GM18519 (cell line): ENCODE results near the gene CCR8.
"Not testable (repeated sequence)": the region's sequence is repeated elsewhere in the genome, so short reads cannot be mapped to it uniquely, and the experiment has no call there.

ENCODE experiments used
- ATAC-seq: cut with Tn5 transposase; IDR thresholded peaks from one replicate; pipeline ENCODE4 v1.9.1; 2021; ENCODE audit warnings: mild to moderate bottlenecking, moderate library complexity; ENCODE audit not compliant: unreplicated experiment, low FRiP score

Gene CCR8

GRCh38 chr3:39346785-39347585 lies 17.5 kb downstream of the CCR8 start:
- ATAC-seq: peak; percentile 83

- no peak for ATAC-seq
These were observed 18.0 kb downstream of the CCR8 start for GRCh38 chr3:39347586-39347876.

DNA sequence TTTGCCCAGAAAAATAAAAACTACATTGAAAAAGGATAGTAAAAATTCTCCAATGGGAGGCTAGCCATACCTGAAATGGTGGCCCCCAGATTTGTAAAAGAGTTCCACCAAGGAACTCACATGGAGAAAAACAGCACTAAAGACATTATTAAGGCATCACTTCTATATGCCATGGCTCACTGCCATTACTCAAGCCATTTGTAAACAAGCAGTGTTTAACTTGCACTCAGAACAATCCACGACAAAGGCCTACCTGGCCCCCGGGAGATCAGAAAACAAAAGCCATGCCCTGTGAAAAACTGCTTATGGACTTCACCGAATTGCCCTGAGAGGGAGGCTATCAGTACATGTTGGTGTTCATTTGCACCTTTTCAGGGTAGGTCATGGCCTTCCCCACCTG lies 19.6 kb downstream of the CCR8 start:
- ATAC-seq: no peak

GRCh38 chr3:39350714-39351113 lies 21.2 kb downstream of the CCR8 start:
- ATAC-seq: no peak

DNA sequence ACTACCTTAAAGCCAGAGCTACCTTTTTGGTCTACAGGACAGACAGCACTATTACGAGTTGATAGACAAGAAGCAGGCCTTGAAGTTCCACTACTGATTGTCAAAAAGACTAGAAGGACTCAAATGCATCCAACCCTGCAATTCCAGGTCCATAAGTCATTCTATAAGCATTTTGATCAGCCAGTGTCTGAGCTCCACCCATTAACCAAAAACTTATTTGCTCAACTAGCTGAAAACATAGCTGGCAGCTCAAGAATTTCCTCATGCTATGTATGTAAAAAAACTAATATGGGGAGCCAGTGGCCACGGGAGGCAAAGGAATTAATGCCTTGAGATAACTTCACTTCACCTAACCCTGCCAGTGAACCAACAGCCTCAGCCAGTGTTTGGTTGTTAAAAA lies 21.6 kb downstream of the CCR8 start:
- ATAC-seq: not testable (repeated sequence)

DNA sequence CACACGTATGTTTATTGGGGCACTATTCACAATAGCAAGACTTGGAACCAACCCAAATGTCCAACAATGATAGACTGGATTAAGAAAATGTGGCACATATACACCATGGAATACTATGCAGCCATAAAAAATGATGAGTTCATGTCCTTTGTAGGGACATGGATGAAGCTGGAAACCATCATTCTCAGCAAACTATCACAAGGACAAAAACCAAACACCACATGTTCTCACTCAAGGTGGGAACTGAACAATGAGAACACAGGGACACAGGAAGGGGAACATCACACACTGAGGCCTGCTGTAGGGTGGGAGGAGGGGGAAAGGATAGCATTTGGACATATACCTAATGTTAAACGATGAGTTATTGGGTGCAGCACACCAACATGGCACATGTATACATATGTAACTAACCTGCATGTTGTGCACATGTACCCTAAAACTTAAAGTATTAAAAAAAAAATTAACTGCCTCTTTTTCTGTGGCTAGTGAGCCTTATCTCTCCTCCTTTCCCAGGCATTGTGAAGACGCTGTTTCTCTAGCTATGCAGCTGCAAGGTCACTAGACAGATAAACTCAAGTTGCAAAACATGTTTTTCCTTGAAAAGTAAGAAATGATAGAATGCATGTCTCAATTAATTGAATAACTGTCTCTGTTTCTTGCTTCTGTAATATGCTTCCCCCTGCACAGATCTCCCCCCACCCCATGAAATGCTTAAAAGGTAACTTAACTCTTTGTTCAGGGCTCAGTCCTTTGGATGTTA lies 23.8 kb downstream of the CCR8 start:
- not testable (repeated sequence) for ATAC-seq

- ATAC-seq: no peak
These were observed 28.8 kb downstream of the CCR8 start for GRCh38 chr3:39358333-39358732.

GRCh38 chr3:39361252-39361927 lies 31.9 kb downstream of the CCR8 start:
- no peak for ATAC-seq

DNA sequence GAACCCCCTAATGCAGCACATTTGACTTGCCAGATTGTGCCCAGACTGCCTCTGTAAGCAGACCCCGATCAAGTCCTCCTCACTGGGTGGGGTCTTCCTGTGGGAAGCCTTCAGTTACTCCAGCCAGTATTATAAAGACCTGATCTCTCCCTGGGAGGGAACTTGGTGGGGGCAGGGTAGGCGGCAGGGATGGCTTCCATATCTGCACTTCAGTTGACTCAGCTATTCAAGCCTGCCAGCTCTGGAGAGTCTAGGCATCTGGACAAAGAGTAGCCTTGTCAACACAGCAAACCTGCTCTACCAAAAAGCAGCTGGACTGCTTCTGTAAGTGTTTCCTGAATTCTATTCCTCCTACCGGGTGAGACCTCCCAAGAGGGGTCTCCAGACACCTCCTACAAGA lies 32.7 kb downstream of the CCR8 start:
- no peak for ATAC-seq

- ATAC-seq: no peak
These were observed 33.3 kb downstream of the CCR8 start for GRCh38 chr3:39362812-39363211.

DNA sequence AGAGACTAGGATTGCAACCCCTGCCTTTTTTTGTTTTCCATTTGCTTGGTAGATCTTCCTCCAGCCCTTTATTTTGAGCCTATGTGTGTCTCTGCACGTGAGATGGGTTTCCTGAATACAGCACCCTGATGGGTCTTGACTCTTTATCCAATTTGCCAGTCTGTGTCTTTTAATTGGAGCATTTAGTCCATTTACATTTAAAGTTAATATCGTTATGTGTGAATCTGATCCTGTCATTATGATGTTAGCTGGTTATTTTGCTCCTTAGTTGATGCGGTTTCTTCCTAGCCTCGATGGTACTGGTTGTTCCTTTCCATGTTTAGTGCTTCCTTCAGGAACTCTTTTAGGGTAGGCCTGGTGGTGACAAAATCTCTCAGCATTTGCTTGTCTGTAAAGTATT lies 40.9 kb downstream of the CCR8 start:
- ATAC-seq: not testable (repeated sequence)

DNA sequence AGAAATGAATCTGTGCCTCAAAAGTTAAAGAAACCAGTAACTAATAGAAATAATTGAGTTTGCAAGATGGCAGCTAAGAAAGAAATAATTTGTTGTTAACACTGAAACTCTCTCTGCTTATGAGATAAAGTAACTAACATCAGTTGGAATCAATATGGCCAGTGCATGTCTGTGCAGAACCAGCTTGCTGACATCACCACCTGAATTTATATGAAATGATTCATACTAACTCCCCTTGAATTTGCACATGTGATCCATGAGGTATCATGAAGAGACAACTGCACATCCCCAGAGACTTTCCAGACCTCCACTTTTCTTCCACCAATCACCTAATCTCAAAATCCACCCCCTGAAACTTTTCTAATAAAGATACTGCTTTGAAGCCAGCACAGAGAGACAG lies 43.3 kb downstream of the CCR8 start:
- ATAC-seq: no peak

- no peak for ATAC-seq
These were observed 47.6 kb downstream of the CCR8 start for GRCh38 chr3:39376959-39377634.

- peak; percentile 56 for ATAC-seq
These were observed 48.6 kb downstream of the CCR8 start for GRCh38 chr3:39378088-39378487.

DNA sequence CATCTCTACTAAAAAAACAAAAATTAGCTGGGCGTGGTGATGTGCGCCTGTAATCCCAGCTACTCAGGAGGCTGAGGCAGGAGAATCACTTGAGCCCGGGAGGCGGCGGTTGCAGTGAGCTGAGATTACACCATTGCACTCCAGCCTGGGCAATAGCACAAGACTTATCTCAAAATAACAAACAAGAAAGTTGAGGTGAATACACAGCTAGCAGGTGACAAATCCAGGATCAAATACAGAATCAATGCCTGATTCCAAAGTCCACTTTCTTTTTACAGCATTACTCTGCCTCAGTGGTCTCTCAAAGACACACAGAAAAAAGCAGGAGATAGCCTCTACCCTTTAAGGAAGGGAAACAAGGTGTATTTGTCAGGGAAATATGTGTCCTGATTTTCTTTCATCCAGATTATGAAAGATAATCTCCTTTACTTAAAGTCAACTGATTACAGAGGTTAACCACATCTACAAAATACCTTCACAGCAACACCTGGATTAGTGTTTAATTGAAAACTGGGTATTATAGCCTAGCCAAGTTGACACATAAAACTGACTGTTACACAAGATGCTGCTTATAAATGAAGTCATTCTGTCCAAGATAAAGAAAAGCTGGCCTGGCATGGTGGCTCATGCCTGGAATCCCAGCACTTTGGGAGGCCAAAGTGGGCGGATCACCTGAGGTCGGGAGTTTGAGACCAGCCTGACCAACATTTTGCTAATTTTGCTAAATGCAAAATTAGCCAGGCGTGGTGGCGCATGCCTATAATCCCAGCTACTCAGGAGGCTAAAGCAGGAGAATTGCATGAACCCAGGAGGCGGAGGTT lies 49.7 kb downstream of the CCR8 start:
- ATAC-seq: no peak

DNA sequence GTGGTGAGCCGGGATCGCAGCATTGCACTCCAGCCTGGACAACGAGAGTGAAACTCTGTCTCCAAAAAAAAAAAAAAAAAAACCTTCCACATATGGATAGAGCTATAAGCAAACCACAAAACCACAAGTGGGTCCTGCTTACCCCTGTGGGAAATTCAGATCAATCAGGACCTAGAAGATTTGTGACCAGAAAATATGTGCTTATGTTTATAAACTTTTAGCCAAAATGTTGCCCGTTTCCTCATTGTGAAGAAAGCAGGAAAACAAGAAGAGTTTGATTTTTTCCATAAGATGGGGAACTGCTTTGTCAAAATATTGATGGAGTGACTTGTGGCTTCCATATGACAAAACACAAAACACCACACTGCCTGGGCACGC lies 50.3 kb downstream of the CCR8 start:
- no peak for ATAC-seq

GRCh38 chr3:39381432-39381831 lies 51.9 kb downstream of the CCR8 start:
- ATAC-seq: no peak
